Stimulated activated CD8-positive, alpha-beta memory T cell treated with anti-CD3 and anti-CD28 coated beads, Interleukin-12 subunit alpha, Interleukin-12 subunit beta, amount 100 ng/mL, for 4 hours (primary cell): Measurements from ENCODE around the gene BMF.
"Not testable (repeated sequence)": the region's sequence is repeated elsewhere in the genome, so short reads cannot be mapped to it uniquely, and the experiment has no call there.

Experiments used
- DNase-seq: peaks from one replicate; pipeline ENCODE4 v3.0.0-alpha.2; 2020; ENCODE audit warnings: low read depth

The BMF gene, protein sequence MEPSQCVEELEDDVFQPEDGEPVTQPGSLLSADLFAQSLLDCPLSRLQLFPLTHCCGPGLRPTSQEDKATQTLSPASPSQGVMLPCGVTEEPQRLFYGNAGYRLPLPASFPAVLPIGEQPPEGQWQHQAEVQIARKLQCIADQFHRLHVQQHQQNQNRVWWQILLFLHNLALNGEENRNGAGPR

GRCh38 chr15:40108855-40109735 lies at the start of gene BMF:
Gene BMF (minus strand): TSS chr15:40108879. CDS start chr15:40106086, 2,793 bp downstream.
- DNase-seq: peak; percentile 90

- no peak for DNase-seq
Observed at GRCh38 chr15:40157778-40158447, 49.2 kb upstream of the BMF start.

DNA sequence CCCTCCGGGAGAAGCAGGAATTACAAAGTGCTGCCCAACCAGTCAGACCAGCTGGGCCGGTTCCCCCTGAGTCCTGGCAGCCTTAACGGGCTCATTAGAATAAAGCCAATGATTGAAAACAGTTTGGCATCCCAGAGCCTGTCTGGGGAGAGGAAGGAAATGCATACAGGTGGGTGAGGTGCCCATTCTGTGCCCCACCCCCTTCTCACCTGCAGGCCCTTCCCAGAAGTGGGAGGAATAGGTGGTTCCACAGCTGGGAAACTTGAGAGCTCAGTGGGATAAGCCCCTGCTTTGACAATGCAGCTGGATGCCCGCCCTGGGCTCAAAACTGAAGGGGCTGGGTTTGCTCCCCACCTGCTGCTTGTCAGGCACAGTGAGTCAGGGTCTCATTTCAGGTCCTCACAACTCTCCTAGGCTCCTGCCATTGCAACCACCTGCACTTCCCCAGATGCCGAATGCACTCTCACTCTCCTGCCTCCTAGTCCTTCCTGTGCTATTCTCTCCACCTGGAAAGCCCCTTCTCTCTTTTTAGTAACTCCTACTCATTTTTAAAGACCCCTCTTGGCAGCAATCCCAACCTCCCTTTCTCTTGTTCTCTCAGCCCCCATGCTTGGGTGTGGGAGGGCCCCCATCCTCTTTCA lies 46.7 kb upstream of the BMF start:
- no peak for DNase-seq

- not testable (repeated sequence) for DNase-seq
Observed at GRCh38 chr15:40154821-40155220, 46.1 kb upstream of the BMF start.

DNA sequence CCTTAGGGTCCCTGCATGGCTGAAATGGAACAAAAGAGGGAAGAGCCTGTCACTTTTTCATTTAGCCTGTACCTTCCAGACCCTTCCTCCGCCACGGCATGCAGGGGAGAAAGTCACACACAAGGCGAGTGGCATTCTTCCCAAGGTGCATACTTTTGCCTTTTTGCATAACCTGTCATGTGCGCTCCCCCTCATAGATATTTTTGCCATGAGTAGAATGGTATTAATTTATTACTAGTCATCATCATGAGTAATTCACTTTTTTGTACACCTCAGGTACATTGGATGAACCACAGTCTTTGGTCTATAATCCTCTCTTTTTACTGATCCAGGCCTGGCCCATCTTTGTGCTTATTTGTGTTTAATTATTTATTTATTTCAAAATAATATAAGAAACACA lies 43.3 kb upstream of the BMF start:
- DNase-seq: no peak

DNA sequence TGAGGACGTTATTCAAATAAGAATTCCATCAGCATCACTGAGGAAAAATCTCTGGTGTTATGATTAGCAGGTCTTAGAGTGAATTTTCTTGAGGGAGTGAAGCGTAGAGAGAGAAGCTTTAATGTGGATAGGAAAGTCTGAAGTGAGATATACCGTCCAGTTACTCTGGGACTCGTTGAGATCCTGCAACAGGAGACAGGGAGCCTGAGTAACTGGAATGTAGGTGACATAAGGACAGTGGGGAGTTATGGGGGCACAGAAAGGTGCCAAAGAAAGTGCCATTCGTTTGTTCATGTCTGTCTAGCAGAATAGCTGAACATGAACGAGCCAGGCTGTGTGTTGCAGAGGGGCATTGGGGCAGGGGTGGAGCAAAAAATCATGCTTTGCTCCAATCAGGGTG lies 42.8 kb upstream of the BMF start:
- DNase-seq: no peak

DNA sequence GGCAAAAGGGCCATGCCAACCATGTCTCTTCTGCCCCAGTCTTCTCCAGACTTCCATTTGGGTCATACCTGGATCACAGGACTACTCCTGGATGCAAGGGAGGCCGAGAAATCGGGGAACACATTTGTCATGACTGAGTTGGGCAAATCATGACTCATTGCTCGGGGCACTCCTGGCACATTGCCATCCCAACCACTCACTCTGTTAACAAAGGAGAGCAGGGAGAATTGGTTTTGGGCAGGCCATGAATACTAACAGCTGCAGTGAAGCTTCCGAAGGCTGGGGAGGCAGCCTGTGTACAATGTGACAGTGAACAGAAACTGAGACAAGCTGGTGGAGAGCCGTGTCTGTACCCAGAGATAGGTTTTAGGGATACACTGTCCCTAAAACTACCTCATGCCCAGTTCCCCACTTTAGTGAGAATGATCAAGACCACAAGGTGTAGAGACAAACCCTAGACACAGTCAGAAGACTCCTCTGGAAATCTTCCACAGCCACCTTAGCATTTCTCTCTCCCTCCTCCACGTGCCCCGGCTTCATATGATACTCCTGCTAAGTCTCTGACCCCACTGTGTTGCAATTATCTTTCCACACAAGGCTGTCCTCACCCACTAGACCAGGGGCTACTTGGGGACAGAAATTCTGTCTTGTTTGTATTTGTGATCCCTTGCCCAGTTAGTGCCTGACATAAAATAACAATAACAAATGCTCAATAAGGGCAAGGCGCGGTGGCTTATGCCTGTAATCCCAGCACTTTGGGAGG lies 41.7 kb upstream of the BMF start:
- no peak for DNase-seq

- DNase-seq: no peak
Observed at GRCh38 chr15:40149339-40149738, 40.7 kb upstream of the BMF start.

DNA sequence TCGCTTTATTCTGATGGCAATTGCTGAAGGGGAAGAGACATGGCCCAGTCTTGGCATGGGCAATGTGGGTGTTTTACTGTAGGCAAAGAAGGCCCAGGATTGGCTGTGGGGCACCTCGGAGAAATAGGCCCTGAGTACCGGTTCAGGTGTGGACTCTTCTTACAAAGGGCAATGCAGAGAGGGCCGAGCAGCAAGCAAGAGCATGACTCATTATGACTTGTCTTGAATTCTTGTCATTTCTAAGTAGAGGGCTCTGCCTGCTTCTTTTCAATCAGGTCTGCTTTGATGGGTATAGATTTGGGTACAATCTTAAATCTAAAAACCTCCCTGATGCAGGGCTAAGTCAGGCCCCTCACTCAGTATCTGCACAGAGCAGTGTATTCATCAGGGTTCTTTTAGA lies 37.4 kb upstream of the BMF start:
- no peak for DNase-seq

- no peak for DNase-seq
Observed at GRCh38 chr15:40142428-40142827, 33.7 kb upstream of the BMF start.

DNA sequence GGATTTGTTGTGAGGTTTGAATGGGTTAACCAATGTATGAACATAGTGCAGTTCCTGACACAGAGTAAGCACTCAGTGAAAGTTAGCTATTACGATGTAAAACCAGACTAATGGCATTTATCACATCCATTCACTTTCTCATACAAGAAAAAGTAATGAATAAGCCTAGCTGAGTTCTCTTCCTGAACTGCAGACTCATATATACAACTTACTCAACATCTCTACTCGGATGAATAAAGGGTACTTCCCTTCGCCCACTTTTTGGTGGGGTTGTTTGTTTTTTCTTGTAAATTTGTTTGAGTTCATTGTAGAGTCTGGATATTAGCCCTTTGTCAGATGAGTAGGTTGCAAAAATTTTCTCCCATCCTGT lies 29.5 kb upstream of the BMF start:
- not testable (repeated sequence) for DNase-seq

DNA sequence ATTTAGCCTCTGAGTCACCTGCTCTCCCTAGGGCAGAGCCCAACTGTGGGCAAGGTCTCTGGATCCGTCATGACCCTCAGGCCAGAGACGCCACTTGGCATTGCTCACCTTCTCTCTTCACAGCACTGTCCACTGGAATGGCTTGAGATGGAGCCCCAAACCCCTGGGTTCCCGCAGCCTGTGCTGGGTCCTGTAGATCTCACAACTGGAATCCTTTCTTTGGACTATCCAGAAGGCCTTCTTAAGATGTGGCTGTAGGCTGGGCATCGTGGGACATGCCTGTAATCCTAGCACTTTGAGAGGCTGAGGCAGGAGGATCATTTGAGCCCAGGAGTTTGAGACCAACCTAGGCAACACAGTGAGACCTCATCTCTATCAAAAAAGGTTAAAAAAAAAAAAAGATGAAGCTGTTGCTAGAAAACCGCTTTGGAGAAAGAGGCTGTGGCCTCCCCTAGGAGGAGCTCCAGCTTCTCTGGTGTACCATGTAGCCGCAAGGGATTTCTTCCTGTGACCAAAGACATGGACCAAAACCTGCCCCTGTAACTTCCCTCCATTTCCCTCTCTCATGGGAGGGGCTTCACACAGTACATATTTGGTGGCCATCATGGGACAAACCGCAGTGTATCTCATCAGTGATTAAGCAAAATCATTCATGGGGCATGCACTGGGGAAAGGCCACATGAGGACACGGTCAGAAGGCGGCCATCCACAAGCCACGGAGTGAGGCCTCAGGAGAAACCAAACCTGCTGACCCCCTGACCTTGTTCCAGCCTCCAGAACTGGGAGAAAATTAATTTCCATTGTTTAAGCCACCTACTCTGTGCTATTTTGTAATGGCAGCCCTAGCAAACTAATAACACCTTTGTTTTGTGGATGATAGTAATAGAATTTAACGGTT lies 28.9 kb upstream of the BMF start:
- no peak for DNase-seq

DNA sequence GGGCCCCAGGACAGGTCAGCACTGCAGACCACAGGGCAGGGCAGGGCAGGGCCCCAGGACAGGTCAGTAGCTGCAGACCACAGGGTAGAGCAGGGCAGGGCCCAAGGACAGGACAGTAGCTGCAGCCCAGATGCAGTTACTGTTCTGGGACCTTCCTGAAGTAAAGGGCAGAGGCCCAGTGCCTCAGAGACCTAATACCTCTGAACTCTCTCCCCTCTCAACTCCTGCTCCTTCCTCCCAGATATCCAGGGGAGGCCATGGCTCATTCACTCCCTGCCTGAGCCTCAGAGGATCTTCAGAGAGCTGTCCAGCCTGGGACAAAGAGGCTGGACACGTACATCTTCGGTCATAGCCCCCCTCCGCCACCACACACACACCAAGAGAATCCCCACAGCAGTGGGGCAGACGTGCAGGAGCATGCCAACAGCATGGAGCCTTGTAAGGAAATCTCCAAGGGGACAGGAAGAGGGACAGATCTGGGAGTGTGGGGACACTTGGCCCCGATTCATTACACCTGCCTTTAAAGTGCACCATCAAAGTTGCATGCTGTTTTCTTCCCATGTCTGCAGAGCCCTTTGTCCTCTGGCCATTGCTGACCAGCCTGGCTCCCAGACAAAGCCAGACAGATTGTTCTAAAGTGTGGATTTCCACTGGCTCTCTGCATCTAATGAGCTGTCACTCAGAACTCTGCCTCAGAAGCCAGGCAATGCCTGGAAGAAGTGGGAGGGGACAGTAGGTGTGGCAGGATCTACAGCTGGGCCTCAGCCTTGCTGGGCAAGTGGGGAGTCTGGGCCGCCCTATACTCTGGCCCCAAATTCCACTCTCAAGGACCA lies 28.0 kb upstream of the BMF start:
- no peak for DNase-seq

- DNase-seq: not testable (repeated sequence)
Observed at GRCh38 chr15:40135846-40136450, 27.3 kb upstream of the BMF start.

DNA sequence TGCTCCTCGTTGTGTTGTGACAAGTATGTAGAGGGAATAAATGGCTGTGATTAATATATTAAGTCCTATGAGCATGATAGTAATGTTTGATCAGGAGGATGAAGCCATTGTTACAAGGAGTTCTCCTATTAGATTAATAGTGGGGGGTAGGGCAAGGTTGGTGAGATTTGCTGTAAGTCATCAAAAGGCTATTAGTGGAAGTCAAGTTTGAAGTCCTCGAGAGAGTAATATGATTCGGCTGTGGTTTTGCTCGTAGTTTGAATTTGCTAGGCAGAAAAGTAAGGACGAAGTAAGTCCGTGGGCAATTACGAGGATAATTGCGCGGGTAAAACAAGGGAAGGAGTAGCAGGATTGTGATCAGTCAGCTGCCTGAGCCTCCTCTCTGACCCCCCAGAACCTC lies 26.2 kb upstream of the BMF start:
- DNase-seq: no peak

- DNase-seq: no peak
Observed at GRCh38 chr15:40133544-40133943, 24.9 kb upstream of the BMF start.

- no peak for DNase-seq
Observed at GRCh38 chr15:40130799-40131502, 22.3 kb upstream of the BMF start.

DNA sequence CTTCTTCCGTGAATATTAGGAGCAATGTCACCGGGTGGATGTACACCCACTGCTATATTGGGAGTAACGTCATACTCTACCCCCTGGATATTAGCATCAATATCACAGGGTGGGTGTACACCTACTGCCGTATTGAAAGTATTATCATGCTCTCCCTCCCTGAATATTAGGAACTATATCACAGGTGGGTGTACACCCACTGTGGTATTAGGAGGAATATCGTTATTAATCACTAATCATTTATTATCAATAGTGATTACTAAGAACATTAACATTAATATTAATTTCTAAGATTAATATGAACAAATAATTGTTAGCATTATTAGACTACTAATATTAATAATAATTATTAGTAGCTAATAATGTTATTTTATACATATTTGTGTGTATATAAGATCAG lies 21.4 kb upstream of the BMF start:
- no peak for DNase-seq
